Activated CD4-positive, alpha-beta T cell treated with anti-CD3 and anti-CD28 coated beads for 1 hour (primary cell): ENCODE results near the gene UPF1.

Source experiments
- DNase-seq: peaks from one replicate; pipeline ENCODE4 v3.0.0-alpha.2; 2020

The UPF1 gene

GRCh38 chr19:18831524-18832305, at the start of gene UPF1:
TSS of gene UPF1 (plus strand) at chr19:18831959. CDS start at chr19:18832210, 251 bp downstream.
- DNase-seq, result peak; percentile 94

DNA sequence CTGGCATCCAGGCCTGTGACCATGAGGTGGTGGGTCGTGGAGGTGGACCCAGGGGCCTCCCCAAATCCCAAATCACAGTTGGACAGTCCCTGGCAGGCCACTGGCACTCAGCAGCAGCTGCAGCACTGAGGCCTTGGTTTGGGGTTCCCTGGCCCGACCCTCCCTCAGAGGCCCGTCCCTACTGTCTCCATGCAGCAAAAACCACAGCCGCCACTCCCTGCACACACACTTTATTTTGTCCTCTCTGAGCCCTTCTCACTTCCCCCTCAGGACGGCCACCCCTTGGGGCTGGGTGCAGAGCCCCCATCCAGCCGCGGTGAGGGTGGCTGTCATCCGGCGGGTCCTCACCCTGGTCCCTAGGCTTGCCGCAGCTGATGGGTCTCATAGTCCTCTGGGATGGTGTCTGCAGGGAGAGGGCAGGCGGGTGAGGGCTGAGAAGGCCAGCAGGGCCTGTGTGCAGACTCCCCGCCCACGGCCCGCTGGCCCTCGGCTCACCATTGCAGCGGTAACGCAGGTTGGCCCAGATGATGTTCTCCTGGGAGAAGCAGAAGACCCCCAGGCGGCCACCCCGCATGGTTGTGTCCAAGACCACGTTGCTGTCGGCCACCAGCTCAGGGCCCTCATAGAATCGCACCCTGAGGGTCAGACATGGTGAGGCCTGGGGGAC, 49.1 kb upstream of the UPF1 start:
- no peak for DNase-seq

DNA sequence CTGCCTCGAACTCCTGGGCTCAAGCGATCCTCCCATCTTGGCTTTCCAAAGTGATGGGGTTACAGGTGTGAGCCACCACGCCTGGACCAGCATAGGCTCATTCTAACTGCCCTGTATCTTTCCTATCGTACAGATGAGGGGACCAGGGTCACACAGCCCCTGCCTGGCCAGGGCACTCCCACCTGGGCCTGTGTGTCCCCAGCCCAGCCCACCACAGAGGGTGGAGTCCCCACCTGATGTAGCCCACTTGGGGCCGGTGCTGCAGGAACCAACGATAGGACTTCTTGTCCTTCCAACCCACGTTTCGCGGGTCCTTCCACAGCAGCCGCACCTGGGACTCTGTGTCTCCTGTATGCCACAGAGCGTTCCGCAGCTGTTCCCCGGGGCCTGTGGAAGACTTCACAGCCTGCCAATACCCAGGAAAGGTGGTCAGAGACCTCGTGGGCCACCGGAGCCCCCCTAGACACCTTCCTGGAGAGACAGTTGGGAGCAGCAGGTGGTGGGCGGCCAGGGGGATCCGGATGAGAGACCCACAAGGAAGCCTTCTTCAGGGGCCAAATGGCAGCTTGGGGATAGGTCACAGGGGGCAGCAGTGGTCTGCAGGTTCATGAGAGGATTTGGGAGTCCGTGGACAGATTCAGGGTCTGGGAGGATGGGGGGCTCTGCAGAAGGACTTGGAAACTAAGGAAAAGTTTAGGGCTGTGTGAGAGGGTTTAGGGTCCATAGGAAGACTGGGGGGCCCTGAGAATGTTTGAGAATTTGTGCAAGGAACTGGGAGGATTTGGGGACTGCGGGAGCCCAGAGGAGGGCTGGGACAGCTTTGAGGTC, 47.6 kb upstream of the UPF1 start:
- DNase-seq, result no peak

DNA sequence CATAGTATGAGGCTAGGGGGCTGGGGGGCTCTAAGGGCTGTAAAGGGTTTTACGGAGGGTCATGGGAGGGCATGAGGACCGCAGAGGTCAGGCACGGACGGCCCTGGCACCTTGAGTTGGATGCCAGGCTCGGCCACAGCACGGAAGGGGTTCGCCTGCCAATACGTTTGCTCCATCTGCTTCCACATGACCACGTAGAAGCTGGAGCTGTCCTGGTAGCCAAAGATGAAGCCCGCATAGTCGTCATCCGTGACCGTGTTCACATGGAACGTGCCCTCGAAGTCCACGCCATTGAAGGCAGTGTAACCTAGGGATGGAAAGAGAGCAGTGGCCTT, 47.0 kb upstream of the UPF1 start:
- DNase-seq, result no peak

GRCh38 chr19:18785179-18786124, 46.3 kb upstream of the UPF1 start:
- peak; percentile 47 for DNase-seq

DNA sequence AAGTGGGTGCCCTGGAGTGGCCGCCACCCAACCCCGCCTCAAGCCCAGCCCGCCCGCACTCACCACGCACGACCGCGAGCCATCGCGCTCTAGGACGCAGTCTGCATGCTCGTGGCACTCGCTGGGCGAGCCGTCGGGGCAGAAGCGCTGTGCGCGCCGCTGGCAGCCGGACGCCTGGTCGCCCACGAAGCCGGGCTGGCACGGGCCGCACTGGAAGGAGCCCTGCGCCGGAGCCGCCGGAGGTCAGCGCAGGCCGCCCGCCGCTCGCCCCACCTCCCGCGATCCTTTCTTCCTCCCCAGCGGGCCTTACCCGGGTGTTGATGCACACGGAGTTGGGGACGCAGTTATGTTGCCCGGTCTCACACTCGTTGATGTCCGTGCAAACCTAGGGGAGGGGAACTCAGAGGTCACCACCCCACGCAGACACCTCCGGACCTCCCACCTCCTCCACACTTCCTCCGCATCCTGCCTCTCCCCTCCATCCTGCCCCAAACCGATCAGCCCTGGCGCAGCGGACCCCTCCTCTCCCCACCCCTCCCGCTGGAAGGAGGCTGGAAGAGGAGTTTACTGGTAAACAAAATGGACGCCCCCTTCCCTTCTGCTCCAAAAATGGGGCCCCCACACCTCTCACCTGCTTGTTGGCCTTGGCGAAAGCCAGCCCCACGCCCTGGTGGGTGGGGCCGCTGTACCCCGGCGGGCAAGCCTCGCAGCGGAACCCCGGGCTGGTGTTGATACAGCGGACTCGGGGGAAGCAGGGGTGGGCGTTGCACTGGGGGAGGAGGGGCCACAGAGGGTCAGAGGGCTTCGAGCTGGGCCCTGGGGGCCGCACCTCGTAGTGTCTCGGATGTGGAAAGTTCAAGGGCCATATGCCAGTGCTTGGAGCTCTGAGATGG, 43.0 kb upstream of the UPF1 start:
- DNase-seq, result no peak

- DNase-seq, result no peak
Observed at GRCh38 chr19:18789422-18789869, 42.3 kb upstream of the UPF1 start.

DNA sequence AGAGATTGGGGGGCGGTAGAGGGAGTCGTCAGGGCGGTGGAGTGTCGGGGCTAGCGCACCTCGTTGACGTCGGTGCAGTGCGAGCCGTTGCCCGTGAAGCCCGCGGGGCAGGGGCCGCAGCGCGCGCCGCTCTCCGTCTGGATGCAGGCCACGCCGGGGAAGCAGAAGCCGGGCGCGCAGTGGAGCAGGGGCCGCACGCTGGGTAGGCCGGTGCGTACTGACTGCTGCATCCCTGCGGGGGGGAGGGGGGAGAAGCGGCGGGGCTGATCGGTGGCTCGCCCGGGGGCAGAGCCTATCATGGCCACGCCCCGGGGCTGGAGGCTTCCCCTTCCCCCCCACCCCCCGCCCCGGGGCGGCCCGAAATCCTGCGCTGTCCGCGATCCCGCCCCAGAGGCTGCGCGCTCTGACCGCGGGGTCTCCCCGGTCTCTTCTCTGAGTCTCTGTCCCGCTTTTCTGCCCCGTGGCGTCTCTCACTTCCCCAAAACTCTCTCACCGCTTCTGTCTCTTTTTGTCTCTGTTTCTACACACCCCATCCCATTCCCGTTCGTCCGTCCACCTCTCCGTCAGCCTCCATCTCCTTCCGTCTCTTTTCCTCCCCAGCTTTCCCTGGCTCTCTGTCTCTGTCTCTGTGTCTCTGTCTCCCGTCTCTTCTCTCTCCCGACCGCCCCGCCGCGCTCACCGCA, 41.7 kb upstream of the UPF1 start:
- DNase-seq, result no peak

DNA sequence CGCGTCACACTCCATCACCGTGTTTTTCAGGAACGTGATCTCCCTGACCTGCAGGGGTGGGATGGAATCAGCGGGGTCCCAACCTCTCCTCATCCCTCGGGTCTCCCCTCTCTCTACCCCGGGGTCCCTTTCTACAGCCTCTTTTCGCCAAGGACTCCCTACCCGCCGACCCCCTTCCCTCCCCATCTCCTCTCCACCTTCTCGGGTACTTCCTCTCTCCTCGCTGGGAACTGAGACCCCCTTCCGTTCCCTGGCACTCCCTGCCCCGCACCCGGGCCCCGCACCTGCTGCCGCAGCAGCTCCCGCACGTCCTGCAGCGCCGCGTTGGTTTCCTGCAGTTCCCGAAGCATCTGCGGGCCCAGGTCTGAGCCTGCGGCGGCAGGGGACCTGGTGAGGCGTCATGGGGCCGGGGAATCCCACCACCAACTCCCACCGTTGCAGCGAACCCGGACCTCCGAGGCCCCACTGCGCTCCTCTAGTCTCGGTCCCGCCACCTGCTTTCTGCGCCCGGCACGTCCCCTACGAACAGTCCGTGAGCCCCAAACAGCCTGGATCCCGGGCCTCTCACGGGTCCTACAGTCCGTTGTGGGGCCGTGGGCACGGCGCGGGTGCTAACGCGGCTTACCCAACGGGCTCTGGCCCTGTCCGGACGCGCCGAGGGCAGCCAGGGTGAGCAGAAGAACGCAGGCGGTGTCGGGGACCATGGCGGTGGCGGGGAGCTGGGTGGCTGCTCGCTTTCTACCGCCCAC, 41.0 kb upstream of the UPF1 start, which contains the start of gene COMP:
COMP (minus strand) TSS at position 740 of the 749 bp plus-strand sequence; CDS start at position 704, 36 bp downstream.
- no peak for DNase-seq

DNA sequence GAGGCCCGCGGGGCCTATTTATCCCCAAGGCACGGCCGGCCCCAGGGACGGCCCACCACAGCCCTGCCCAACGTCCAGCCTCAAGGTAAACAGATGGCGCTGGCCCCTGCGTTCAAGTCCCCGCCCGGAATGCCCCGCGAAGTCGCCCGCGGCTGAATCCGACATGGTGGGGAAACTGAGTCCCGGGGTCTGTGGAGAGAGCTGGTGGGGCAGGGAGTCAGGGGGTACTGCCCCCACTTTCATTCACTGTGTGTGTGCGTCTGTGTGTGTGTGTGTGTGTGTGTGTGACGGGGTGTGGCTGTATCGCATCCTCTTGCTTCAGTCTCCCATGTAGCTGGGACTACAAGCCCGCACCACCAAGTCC, 40.5 kb upstream of the UPF1 start:
- DNase-seq, result no peak

GRCh38 chr19:18792661-18793060, 39.1 kb upstream of the UPF1 start:
- DNase-seq, result no peak

- no peak for DNase-seq
Observed at GRCh38 chr19:18793144-18794028, 38.4 kb upstream of the UPF1 start.

GRCh38 chr19:18794029-18794313, 37.8 kb upstream of the UPF1 start:
- no peak for DNase-seq

- no peak for DNase-seq
Observed at GRCh38 chr19:18794692-18795091, 37.1 kb upstream of the UPF1 start.

GRCh38 chr19:18795540-18795939, 36.2 kb upstream of the UPF1 start:
- no peak for DNase-seq

DNA sequence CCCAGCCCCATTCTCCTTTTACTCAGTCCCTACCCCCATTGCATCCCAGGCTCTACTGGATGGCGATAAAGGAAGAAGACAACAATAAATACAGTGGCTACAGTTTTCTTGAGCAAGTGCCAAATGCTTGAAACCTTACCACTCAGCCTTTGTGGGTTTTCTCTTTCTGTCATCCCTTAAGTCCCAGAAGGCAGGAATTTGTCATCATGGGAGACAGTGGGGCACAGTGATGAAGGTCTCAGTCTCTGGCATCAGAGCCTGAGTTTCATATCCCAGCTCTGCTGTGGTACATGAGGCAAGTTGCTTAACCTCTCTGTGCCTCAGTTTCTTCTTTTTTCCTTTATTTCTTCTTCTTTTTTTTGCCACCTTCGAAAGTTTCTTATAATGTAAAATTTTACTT, 35.5 kb upstream of the UPF1 start:
- DNase-seq, result no peak

DNA sequence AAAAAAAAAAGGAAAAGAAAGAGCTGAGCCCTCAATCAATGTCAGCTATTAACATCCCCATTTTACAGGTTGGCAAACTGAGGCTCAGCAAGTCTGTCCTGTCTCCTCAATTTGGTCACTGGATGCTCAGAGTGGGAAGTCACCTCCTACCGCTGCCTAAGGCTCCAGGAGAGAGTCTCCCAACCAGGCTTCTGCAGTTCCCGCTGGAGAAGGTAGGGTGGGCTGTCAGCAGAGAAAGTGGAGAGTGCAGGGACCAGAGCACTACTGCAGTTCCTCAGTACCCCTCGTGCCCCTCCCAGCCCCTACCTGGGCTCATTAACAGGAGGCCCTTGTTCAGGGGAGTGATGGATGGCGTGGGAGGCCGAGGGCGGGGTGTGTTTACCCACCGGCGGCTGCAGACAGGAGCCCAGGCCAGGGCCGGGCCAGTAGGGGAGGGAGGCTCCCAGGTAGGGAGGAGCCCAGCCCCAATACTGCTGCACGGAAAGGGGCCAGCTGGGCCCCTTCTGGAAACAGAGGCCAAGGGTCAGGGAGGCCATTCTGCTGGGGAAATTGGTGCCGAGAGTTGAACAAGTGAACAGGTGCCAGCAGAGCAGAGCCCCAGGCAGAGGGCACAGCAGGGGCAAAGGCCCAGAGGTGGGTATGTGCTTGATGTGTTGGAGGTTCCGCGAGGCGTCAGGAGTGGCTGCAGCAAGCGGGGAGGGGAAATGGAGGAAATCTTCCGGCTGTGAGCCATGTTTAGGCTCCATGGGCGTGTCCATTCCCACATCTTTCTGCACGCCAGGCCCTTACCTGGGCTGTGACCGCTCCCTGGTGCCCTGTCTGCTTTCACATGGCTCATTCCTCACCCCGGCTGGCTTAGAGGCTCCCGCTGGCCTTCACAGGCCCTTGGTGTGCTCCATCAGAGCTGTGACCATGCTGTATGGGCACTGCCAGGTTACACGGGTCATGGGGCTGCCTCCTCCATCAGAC, 33.1 kb upstream of the UPF1 start:
- no peak for DNase-seq

DNA sequence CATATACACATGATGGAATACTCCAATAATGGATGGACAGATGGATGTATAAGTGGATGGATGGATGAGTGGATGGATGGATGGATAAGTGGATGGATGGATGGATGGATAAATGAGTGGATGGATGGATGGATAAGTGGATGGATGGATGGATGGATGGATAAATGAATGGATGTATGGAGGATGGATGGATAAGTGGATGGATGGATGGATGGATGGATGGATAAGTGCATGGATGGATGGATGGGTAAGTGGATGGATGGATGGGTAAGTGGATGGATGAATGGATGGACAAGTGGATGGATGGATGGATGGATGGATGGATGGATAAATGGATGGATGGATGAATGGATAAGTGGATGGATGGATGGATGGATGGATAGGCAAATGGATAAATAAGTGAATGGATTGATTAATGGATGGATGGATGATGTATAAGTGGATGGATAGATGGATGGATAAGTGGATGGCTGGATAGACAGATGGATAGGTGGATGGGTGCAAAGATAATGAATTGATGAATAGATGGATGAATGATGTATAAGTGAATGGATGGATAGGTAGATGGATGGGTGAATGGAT, 32.3 kb upstream of the UPF1 start:
- no peak for DNase-seq
